ENCODE results near the gene AFF3.

AFF3 gene

DNA sequence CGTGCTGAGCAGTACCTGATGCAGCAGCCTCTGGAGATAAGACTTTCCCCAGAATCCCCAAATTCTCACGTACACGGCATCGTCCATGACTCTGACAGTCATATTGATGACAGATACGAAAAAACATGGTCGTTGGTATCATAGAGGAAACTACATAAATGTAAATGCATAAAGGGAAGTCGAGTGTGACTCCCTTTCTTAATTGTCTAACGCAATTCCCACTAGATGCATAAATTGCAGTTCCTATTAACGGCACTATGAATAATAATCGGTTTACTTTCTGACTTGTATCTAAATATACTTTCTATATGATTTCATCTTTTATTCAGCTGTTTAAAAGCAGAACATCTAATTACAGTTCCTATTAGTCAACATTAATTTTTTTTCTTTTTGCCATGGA, 330.0 kb downstream of the AFF3 start:
- peak; percentile 51 to 84 (median 82) for DNase-seq

DNA sequence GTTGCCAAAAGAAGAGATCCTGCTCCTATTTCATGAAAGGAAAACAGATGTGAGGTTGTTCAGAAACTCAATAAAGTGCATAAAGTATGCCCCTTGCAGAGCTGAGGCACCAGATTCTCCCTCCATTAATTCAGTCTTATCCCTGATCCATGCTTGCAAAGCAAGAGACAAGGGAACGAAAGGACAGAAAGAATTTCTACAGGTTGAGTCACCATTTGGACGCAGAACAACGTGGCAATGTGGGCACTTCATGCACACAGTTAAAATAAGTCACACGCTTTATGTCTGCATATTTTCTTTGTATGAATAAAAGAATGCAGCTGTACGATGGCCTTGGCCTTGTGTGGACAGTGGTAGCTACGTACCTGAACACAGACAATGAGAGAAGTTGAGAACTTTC, 330.8 kb downstream of the AFF3 start:
- no peak for DNase-seq

DNA sequence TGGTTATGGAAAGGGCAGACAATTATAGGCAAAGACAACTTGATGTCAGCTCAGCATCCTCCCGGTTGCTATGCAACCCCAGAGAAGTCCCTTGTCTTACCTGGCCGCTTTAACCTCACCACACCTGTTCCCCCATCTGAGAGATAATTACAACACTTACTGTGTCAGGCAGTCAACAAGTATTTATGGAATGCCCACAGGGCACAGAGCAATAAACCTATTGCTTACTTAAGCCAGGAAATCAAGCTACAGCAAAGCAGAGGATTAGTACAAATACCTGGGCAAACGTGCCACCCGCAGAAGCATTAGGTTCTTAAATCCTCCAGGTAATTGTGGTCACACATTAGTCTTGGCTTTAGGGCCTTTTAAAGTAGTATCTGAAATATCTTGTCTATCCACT, 332.2 kb downstream of the AFF3 start:
- DNase-seq: no peak

DNA sequence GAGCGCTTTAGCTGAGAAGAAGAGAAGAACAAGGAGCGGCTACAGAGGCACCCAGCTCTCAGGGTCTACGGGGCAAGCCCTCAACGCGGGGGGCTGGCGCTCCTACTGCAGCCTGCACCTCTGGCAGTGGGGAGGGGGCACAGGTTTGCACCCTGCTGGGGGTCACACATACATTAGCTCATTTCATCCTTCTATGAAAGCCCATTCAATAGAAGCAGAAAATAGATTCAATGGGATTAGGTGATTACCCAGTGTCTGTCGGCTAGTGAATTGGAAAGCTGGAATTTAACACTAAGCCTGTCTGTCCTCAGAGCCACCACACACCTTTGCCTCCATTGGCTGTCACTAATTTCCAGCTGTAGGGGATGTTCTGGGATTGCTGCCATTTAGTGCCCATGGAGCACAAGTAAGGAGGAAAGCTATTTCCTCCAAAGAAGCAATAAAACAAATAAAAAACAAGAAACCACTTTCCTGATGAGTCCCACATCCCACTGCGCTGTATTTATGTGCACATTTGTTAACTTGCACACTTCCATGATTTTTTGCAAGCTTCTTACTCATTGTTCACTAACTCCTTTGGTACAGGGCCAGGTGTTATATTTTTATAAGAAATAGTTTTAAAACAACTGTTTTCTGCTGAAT, 333.0 kb downstream of the AFF3 start:
- no peak for DNase-seq

DNA sequence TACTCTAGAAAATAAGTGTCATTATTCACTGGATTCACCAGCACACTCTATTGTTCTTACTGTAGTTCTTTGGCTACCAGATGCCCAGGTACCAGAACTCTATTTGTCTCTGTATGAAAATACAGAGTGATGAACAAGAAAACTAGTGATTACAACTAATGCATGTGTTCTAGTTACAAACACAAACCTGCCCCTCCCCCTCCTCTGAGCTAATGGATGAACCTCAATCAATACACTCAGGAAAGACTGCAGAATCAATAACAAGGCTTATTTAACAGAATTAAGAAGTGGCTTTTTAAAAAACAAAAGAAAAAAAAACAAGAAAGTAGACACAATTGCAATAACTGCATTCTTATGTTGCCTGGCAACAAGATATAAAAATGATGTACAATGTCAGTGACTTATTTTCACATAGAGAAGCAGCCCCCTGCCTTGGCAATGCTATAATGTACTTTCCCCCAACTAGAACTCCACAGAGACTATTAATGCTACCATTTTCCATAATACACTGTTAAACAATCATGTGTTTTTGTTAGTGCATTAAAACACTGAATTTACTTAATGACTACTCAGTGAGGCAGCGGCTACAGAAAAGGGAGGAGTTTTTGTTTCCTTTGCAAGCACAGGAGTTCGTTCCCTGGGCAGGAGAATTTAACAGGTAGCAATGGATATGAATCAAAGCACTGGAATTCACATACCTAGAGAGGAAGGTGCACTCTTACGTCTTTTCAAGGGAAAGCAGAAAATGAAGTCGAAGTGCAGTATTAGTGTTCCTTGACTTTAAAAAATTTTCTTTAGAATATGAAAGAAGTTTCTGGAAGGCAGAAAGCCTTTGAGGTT, 333.8 kb downstream of the AFF3 start:
- DNase-seq: no peak

DNA sequence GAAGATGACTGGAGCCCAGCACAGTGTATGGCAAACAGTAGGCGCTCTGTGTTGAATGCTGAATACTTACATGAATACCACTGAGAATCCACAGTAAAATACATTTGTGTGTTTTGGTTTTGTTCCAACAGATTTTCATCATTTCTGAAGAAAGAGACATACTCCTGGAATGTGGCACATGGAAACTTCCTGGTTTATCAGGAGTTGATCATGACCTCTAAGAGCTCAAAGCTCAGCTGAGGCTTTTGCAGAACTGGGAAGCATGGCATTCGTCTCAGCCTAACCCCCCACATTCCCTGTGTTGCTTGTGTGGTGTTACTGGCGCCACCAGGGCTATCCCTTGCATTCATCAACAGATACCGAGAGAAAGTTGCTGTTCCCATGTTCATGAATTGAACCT, 335.6 kb downstream of the AFF3 start:
- DNase-seq: no peak

DNA sequence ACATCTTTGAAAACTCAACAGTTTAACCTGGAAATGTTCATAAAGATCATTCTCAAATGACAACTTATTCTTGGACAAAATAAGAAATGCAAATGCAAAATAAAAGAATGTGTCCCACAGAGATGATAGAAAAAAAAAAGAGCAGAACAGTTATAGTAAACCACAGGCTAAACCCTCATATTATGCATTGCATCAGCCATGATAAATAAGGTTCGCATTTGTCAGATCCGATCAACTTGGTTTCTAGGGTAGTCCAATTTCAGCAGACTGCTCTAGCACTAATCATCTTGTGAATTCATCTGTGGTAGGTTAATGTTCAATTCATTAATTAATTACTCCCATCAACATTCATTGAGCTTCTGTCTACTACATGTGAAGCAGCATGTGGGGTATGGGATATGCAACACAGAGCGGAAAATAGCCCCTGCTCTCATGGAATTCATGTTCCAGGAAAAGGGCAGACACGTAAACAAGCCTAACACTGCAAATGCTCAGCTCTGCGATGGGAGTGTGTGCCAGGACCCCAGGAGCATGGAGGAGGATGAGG, 336.4 kb downstream of the AFF3 start:
- no peak for DNase-seq

DNA sequence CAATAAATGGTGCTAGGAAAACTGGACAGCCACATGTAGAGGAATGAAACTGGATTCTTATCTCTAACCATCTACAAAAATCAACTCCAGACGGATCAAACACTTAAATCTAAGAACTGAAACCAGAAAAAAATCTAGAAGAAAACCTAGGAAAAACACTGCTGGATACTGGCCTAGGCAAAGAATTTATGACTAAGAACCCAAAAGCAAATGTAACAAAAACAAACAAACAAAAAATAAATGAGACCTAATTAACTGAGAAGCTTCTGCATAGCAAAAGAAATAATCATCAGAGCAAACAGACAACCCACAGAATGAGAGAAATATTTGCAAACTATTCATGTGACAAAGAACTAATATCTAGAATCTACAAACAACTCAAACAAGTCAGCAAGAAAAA, 338.5 kb downstream of the AFF3 start:
- DNase-seq: no peak

DNA sequence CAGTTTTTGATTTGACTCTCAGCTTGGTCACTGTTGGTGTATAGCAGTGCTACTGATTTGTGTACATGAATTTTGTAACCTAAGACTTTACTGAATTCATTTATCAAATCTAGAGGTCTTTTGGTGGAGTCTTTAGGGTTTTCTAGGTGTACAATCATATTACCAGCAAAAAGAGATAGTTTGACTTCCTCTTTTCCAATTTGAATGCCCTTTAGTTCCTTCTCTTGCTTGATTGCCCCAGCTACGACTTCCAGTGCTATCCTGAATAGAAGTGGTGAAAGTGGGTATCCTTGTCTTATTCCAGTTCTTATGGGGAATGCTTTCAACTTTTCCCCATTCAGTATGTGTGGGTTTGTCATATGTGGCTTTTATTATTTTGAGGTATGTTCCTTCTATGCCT, 339.7 kb downstream of the AFF3 start:
- DNase-seq: peak in 2 of 3 donors; percentile 34 to 49

DNA sequence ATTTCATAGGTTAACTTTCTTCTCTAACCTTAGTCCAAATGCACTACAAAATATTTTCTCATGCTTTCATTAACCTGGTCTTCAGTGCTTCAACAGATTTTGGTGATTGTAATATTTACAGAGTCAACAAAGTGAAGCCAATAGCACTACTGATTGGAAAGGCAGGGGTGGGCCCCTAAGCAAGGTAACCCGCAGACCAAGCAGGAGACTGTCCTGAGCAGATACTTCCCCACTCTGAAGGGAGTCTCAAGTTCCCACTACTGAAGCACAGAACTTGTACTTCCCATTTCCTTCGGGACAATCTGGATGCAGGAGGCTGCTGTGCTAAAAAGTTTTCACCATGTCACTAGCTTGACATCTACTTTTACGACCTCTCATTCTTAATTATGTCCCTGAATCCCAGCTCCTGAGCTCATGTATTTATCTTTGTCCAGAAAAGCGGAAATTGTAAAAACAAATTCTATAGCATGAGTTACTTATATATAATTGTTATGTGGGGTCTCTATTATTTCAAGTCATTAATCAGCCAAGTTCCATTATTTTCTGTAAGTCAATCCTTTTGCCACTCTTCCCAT, 341.0 kb downstream of the AFF3 start:
- DNase-seq: peak; percentile 20 to 43 (median 40)

DNA sequence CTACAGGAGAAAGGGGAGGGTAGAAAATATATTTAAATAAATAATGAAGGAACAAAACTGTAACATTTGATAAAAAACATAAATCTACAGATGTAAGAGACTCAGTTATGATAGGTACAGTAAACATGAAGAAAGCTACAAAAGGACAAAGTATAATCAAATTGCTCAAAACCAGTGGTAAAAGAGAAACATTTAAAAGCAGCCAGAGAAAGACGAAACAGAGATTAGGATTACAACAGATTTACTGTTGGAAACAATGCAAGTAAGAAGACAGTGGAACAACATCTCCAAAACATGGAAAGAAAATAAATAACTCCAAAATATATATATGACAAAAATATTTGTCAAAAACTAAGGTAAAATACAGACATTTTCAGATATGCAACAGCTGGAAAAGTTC, 344.9 kb downstream of the AFF3 start:
- no peak for DNase-seq

DNA sequence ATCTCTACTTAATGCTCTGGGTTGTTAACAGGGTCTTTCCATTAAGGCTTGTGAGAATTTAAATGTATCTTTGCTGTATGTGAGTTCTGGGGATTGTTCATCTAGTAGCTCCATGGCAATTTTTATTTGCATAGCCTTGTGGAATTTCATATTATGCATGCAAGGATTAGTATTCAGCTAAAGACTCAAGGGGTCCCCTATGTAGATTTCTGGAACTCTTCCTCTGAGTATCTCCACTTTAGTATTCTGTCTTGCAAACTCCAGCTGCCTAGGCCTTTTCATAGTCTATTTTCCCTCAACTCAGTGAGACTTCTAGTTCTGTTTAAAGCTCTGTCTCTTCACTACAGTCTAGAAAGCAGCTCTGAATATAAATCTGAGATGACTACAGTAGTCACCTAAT, 348.0 kb downstream of the AFF3 start:
- no peak for DNase-seq

DNA sequence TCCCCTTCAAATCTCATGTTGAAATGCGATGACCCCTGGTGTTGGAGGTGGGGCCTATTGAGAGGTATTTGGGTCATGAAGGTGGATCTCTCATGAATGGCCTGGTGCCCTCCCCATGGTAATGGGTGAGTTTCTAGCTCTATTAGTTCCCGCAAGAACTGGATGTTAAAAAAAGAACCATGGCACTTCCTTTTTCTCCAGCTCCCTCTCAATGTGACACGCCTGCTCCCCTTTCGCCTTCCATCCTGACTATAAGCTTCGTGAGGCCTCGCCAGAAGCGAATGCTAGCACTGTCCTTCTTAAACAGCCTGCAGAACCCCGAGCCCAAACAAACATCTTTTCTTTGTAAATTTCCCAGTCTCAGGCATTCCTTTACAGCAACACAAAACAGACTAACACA, 349.4 kb downstream of the AFF3 start:
- DNase-seq: no peak

DNA sequence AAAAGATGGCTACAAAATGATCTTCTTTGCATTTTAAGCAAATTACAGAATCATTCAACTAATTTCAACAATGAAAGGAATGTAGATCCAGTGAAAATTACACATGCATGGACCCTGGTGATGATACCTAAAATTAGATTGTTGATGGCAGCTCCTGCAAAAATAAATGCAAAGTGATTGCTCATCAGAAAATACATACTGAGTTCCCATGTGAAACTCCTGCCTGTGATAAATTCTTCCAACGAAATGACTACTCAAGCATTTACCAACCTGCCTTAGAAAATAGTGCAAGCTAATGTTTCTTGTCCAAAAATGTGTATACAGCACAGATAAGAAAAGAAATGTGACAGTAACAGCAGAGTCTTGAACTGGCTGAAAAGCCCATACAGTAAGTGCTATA, 352.5 kb downstream of the AFF3 start:
- no peak for DNase-seq

DNA sequence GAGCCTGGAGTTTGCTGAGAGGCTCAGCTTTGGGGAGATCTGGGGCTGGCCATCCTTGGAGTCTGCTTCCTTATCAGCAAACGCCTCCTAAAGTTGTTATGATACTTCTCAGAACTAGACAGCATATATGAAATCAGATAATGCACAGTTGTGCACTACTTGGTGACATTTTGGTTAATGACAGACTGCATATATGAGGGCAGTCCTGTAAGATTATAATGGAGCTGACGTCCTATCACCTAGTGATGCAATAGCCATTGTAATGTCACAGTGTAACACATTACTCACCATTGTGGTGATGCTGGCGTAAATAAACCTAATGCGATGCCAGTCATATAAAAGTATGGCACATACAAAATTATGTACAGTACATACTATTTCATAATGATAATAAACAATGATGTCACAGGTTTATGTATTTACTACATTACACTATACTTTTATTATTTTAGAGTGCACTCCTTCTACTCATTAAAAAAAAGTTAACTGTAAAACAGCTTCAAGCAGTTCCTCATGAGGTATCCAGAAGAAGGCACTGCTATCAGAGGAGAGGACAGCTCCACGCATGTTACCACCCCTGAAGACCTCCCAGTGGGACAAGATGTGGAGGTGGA, 354.5 kb downstream of the AFF3 start:
- peak; percentile 44 to 76 (median 72) for DNase-seq

DNA sequence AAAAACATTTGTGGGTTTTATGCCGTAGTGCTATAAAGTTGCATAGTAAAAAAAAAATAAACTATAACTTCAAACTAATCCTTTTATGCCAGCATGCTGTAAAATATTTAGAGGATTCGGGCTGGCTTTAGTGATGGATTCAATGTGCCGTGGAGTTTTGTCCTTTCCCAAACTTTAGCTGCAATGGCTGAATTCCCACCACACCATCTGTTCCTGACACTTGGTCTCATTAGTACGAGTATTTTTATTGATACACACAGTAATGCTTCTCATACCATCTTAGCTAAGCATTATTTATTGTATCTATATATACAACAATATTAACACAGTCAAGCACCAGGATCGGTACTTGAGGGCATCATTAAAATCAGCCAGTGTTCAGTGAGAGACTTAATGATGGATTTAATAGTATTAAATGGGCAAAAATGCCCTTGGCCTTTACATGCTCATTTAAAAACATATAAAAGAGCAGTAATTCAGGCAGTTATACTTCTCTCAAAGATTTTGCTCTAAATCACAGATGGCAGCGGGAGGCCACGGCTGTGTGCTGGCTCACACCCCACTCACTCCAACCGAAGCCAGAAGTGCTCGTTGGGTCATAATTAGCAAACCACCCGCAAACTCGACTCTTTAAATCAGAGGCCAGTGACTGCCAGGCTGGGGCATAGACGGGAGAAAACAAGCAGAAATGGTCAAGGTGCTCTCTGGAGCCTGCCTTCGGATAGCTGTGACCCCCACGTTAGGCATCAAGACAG, 355.6 kb downstream of the AFF3 start:
- DNase-seq: no peak

DNA sequence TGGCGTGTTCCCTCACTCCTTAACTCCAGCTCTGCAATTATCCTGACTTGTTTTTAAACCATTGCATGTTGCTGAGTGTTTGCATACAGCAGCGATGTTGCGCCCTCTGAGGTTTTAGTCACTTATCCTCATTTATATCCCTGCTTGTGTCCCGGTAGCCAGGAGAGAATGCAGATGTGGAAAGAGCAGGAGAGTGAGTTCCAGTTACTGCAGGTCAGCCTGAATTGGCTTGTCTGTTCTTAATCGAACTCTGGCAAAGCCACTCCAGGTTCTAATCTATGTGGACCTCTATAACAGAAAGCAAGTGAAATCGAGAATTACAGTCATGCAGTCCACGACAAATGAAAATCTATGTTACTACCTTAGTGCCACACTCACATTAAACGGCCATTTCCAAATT, 357.4 kb downstream of the AFF3 start:
- DNase-seq: no peak

DNA sequence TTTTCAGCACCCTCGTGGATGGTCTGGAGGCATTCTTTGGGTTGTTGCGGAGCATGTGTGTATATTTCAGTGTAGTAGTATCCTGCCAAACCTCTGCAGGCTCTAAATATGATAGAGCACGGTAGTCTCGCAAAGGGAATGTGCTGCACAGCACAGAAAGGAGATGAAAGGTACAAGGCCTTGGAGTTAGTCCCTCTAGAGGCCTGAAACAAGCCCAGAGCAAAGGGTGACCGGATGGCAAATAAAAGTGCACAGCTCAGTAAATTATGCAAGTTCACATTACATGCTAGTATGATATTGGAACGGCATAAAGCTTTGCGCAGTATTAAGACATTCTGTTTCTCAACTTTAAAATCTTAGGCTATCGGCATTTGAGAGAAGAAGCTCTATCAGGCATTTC, 358.1 kb downstream of the AFF3 start:
- DNase-seq: no peak

DNA sequence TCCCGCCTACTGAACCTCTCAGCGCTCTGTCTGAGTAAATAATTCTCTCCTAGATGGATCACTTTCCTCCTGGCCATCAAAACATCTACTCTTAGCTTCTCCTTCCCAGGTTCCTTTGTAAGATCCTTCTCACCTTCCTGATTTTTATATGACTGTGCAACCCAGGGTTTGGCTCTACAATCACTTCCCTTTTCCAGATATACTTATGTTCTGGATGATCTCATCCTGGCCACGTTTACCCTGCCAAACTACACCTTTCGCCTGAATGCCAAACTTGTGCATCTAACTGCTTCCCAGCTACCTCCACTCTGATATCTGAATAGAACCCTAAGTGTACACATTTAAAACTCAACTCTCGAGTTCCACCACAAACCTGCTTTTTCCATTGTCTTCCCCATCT, 362.1 kb downstream of the AFF3 start:
- DNase-seq: peak in 2 of 3 donors; percentile 38 to 56

DNA sequence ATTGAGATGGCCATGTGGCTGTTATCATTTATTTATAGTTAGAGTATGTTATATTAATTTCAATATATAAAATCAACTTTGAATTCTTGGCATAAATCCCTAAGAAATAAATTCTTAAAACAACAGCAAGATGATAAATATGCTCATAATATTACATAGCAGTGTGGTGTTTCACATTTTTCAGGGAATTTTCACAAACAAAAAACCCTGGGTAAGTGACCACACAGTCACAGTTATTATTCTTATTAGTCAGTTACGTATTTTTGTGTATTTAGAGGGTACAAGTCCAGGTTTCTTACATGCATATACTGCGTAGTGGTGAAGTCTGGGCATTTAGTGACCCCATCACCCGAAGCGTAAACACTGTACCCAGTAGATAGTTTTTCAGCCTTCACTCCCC, 363.1 kb downstream of the AFF3 start:
- DNase-seq: no peak

DNA sequence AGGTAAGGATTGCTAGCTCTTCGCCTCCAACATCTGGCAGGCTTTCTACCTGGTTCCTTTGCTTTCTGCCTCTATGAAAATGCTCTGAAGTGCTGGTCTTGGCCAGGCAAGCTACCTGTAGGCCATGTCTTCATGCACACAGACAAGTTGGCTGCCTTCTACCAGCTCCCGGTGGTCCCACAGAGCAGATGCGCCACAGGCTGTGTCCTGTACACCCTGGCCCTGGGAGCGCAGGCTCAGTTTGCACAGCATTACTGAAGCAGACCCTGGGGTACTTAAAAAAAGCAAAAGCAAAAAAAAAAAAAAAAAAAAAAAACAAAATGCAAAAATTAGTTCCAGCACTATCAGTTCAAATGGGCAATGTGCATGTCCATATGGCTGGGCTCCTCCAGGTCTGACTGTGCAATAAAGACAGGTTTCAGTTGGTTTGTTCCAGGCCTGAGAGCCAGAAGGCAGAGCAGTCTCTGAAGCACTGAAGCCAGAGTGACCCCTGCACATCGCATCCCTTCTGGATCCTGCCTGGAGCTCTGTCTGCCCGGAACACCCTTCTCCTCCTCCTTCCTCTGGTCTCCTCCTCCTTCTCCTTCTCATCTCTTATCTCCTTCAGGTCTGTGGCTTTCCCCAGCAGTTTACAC, 364.6 kb downstream of the AFF3 start:
- no peak for DNase-seq

Data from suppressor macrophage treated with lipopolysaccharide for 1 hour (primary cell).